GM12878 (cell line): ENCODE results near the gene NPB. TPM values are rescaled to one million over a fixed set of nuclear protein-coding genes. Genes with fewer than 3 reads are reported as not detected.
A peak's percentile ranks its signal among the peaks of the same experiment; 100 is the strongest.

Source experiments
- ATAC-seq: fragments of 200-7000 bp; cut with Tn5 transposase; 3 replicates; pipeline ENCODE4 v1.9.1; 2020; ENCODE audit warnings: mild to moderate bottlenecking, moderate library complexity
- BruUV-seq: library from RNA; stranded (reverse); fragments of 400-500 nt; replicated peaks from 2 replicates; lab custom pipeline; 2021; lab: Mats Ljungman, UMichigan
- CTCF ChIA-PET: fragments of 300-600 bp; sonication (Branson Sonifier 250); formaldehyde crosslinking; extraction: SDS; loops from one replicate; lab custom pipeline; 2021; ENCODE audit warnings: inconsistent platforms; lab: Yijun Ruan, JAX
- POLR2A ChIA-PET: fragments of 350-600 bp; formaldehyde crosslinking; extraction: SDS; loops from one replicate; lab custom pipeline; 2021; ENCODE audit warnings: inconsistent platforms; lab: Charles Lee
- RAD21 ChIA-PET: fragments of 300-600 bp; sonication (Branson Sonifier 250); formaldehyde crosslinking; loops from one replicate; lab custom pipeline; 2023; ENCODE audit warnings: antibody characterized with exemption; ENCODE audit not compliant: unreplicated experiment; lab: Charles Lee
- SMC1A ChIA-PET: fragments of 300-600 bp; sonication (Branson Sonifier 250); formaldehyde crosslinking; loops from one replicate; lab custom pipeline; 2023; ENCODE audit not compliant: unreplicated experiment, uncharacterized antibody; lab: Charles Lee
- DNase-seq: peaks from one replicate; pipeline ENCODE4 v3.0.0-alpha.2; 2011; ENCODE audit warnings: low read depth, low spot score
- FAIRE-seq: peaks from 3 replicates; lab custom pipeline; 2011; peaks lifted over from hg19 to GRCh38; lab: Jason Lieb, UNC
- H2AFZ ChIP-seq: 2 replicates; pipeline ENCODE4 v1.6.0; 2011; ENCODE audit warnings: low read depth, low read length, control low read depth; ENCODE audit not compliant: control insufficient read depth
- H3K27ac ChIP-seq: 2 replicates; pipeline ENCODE4 v1.5.1; 2011; ENCODE audit warnings: control low read depth; ENCODE audit not compliant: control insufficient read depth, insufficient read depth
- H3K27me3 ChIP-seq, 2 experiments: replicated peaks in 1 of 2; 2 replicates each; pipeline versions ENCODE4 v1.6.0 to v1.6.1; 2011; ENCODE audit warnings: low read length in 1 of 2; ENCODE audit not compliant: control insufficient read depth in 2 of 2, insufficient read depth in 2 of 2
- H3K36me3 ChIP-seq, 2 experiments: 2 replicates each; pipeline ENCODE4 v1.5.1; 2011; ENCODE audit warnings: low read length in 1 of 2; ENCODE audit not compliant: control insufficient read depth in 2 of 2, insufficient read depth in 2 of 2
- H3K4me1 ChIP-seq: 2 replicates; pipeline ENCODE4 v1.6.1; 2011; ENCODE audit warnings: mild to moderate bottlenecking, low read length, moderate library complexity, mixed read lengths; ENCODE audit not compliant: control insufficient read depth, insufficient read depth
- H3K4me2 ChIP-seq: 2 replicates; pipeline ENCODE4 v1.6.0; 2011; ENCODE audit warnings: control low read depth; ENCODE audit not compliant: control insufficient read depth, insufficient read depth
- H3K4me3 ChIP-seq: fragments of 200-600 bp; sonication (generic); 2 replicates; pipeline ENCODE4 v1.5.1; 2016
- H3K79me2 ChIP-seq: 2 replicates; pipeline ENCODE4 v1.6.0; 2011; ENCODE audit warnings: low read length; ENCODE audit not compliant: control insufficient read depth, insufficient read depth
- H3K9ac ChIP-seq: 2 replicates; pipeline ENCODE4 v1.8.0; 2011; ENCODE audit warnings: low read length, control low read depth, mixed read lengths; ENCODE audit not compliant: control insufficient read depth, insufficient read depth
- H3K9me3 ChIP-seq: replicated peaks from 3 replicates; pipeline ENCODE4 v1.5.1; 2011; ENCODE audit warnings: mild to moderate bottlenecking, low read length; ENCODE audit not compliant: control insufficient read depth, insufficient read depth
- H4K20me1 ChIP-seq: 2 replicates; pipeline ENCODE4 v1.6.0; 2011; ENCODE audit not compliant: control insufficient read depth, insufficient read depth
- HDGF ChIP-seq: fragments of 450-650 bp; IDR thresholded peaks from 2 replicates; pipeline ENCODE4 v1.6.1; 2016; ENCODE audit warnings: antibody characterized with exemption
- NFYA ChIP-seq: IDR thresholded peaks from 2 replicates; pipeline ENCODE4 v1.6.1; 2011; ENCODE audit warnings: low read depth, mild to moderate bottlenecking, low read length, improper control_type of control experiment, borderline replicate concordance
- POLR2A ChIP-seq: IDR thresholded peaks from 2 replicates; pipeline ENCODE4 v1.6.1; 2011; ENCODE audit warnings: low read depth, mild to moderate bottlenecking, low read length
- TAF1 ChIP-seq: IDR thresholded peaks from 2 replicates; pipeline ENCODE4 v1.6.1; 2011; ENCODE audit warnings: mild to moderate bottlenecking, low read depth, low read length, borderline replicate concordance
- TBL1XR1 ChIP-seq: IDR thresholded peaks from 2 replicates; pipeline ENCODE4 v1.6.1; 2012; ENCODE audit warnings: low read depth, low read length, improper control_type of control experiment
- WGBS: methylation state at CpG from one replicate; pipeline ENCODE4 v1.1.6; 2016; ENCODE audit warnings: low lambda C conversion rate; ENCODE audit not compliant: insufficient replicate concordance, insufficient coverage; ENCODE audit errors: missing lambda C conversion rate; 5-methylcytosine and 5-hydroxymethylcytosine counted together
- in situ Hi-C: fragments of 300-500 bp; cut with MboI; formaldehyde crosslinking; loops from 9 replicates; pipeline ENCODE4 v1.14.3; 2018; ENCODE audit warnings: mixed read lengths
- intact Hi-C: fragments of 100-400 bp; cut with micrococcal nuclease; formaldehyde crosslinking; loops from one replicate; pipeline ENCODE4 v1.14.2; 2022; ENCODE audit not compliant: unreplicated experiment
- polyA plus RNA-seq, 11 experiments: library from polyadenylated mRNA; depleted of rRNA in 4 of 11; unstranded in 6 of 11; stranded (reverse) in 5 of 11; fragments of >200 nt; fragmentation: Nextera tagmentation in 4 of 11; fragmentation: Illumina TruSeq in 1 of 11; extraction: Ambion mirVana in 4 of 11; extraction: Trizol in 1 of 11; gene quantifications; 1 replicate in 1 of 11; 2 replicates in 10 of 11; pipeline versions ENCODE4 v1.2.1 to v1.2.3, GENCODE V29; 2011 to 2016; ENCODE audit warnings: inconsistent platforms in 2 of 11, missing spikeins in 2 of 11, low read depth in 1 of 11
- total RNA-seq, 4 experiments: library from RNA; depleted of rRNA in 3 of 4; stranded (reverse); fragments of >200 nt in 3 of 4; fragmentation: Illumina TruSeq in 1 of 4; extraction: Trizol in 1 of 4; gene quantifications; 2 replicates each; pipeline versions ENCODE4 v1.2.1 to v1.2.3, GENCODE V29; 2013 to 2021

NPB gene
- total and polyA plus RNA-seq, 10 of the 15 experiments (the other 5 are each of a cell fraction or from before 2014, with no cell fraction given) = 0.03 to 0.40 (median 0.15) TPM; not detected in 2

- TF ChIP-seq TBL1XR1 (no peak), NFYA (no peak), TAF1 (no peak)
- TF ChIP-seq, all 136 proteins: peak for 0
Measured at GRCh38 chr17:81921996-81922565, 20.0 kb downstream of the NPB start (continued).

GRCh38 chr17:81922566-81923301 lies 20.7 kb downstream of the NPB start:
- SMC1A ChIA-PET = no interaction called here
- intact Hi-C loops (no loop called here), in situ Hi-C loops (no loop called here)
- H3K4me1 ChIP-seq = peaks cover 13% of the 10 kb centered on the region
- H3K9ac ChIP-seq = no peak overlapping the region; the same call in 1 of the 2 replicates
- CTCF ChIA-PET = interaction anchor here (1.9 kb wide), 1 partner anchor 100 kb away, joined by 4 read pairs; the partner anchor contains the start of genes CENPX and LRRC45
- POLR2A ChIA-PET = interaction anchor here (1.0 to 1.6 kb wide), 2 partner anchors 12 to 31 kb away, joined by 3 read pairs; no protein-coding TSS in a partner anchor
- no peak for FAIRE-seq
- peaks cover 41% of the 10 kb centered on the region for H3K79me2 ChIP-seq
- H3K27ac ChIP-seq = no peak overlapping the region
- no peak overlapping the region for H3K4me2 ChIP-seq
- no TSS peak for BruUV-seq
- peaks cover 3 to 8% of the 10 kb centered on the region in 2 experiments; a peak in 3 of 4 replicates for H3K36me3 ChIP-seq
- no peak for DNase-seq
- WGBS = 99% methylated on average over 31 of the region's 58 CpGs
- RAD21 ChIA-PET = interaction anchor here (0.9 kb wide), 1 partner anchor 98 kb away, joined by 3 read pairs; no protein-coding TSS in a partner anchor
- H2AFZ ChIP-seq = no peak overlapping the region
- no peaks in the 10 kb centered on the region for H3K27me3 ChIP-seq
- TF ChIP-seq HDGF (no peak), POLR2A (0 out of 2 replicates have a peak, but pooled peaks have one; percentile 8)
- H3K9me3 ChIP-seq = no peaks in the 10 kb centered on the region
- no peak overlapping the region for H3K4me3 ChIP-seq
- no peaks in the 10 kb centered on the region; the same call in 1 of the 2 replicates for H4K20me1 ChIP-seq
- ATAC-seq = no peak
